ENCODE measurements around the gene ZBP1. TPM values are rescaled to one million over a fixed set of nuclear protein-coding genes. Genes with fewer than 3 reads are reported as not detected.

The ZBP1 gene
- total RNA-seq, 1 experiment from 2014 or later: not detected

DNA sequence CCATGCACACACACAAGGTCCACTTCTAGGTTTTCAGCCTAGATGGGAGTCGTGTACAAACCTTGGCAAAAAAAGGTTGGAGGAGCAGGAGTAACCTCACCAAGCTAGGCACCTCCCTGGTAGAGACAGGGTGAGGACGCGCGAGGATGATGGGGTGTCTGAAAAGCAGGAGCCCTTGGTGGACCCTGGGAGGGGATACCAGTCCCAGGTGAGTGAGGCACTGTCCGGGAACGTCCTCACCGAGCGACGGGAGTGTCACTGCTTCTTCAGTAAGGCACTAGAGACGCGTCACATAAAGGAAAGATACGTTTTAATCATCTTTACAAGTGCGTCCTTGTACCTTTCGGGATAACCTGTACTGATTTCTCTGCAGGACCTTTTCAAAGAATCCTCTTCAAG lies 29.4 kb upstream of the ZBP1 start:
- CTCF ChIA-PET: no interaction called here

DNA sequence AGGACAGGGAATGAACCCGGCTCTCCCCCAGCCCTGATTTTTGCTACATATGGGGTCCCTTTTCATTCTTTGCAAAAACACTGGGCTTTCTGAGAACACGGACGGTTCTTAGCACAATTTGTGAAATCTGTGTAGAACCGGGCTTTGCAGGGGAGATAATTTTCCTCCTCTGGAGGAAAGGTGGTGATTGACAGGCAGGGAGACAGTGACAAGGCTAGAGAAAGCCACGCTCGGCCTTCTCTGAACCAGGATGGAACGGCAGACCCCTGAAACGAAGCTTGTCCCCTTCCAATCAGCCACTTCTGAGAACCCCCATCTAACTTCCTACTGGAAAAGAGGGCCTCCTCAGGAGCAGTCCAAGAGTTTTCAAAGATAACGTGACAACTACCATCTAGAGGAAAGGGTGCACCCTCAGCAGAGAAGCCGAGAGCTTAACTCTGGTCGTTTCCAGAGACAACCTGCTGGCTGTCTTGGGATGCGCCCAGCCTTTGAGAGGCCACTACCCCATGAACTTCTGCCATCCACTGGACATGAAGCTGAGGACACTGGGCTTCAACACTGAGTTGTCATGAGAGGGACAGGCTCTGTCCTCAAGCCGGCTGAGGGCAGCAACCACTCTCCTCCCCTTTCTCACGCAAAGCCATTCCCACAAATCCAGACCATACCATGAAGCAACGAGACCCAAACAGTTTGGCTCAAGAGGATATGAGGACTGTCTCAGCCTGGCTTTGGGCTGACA lies 28.8 kb upstream of the ZBP1 start:
- H3K4me3 ChIP-seq (ENCODE audit: low read length): no peak overlapping the region
- TF ChIP-seq EZH2phosphoT487 (IDR thresholded peaks at IDR 0.05; ENCODE audit: borderline replicate concordance, low read length) (no peak), EZH2 (IDR thresholded peaks at IDR 0.05; ENCODE audit: low read length, unreplicated experiment) (no peak)
- TF ChIP-seq, protein P1, sequence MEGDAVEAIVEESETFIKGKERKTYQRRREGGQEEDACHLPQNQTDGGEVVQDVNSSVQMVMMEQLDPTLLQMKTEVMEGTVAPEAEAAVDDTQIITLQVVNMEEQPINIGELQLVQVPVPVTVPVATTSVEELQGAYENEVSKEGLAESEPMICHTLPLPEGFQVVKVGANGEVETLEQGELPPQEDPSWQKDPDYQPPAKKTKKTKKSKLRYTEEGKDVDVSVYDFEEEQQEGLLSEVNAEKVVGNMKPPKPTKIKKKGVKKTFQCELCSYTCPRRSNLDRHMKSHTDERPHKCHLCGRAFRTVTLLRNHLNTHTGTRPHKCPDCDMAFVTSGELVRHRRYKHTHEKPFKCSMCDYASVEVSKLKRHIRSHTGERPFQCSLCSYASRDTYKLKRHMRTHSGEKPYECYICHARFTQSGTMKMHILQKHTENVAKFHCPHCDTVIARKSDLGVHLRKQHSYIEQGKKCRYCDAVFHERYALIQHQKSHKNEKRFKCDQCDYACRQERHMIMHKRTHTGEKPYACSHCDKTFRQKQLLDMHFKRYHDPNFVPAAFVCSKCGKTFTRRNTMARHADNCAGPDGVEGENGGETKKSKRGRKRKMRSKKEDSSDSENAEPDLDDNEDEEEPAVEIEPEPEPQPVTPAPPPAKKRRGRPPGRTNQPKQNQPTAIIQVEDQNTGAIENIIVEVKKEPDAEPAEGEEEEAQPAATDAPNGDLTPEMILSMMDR (conservative IDR thresholded peaks at IDR 0.05; ENCODE audit: low read depth, low read length): no peak

More for the DNA sequence above, 29.4 kb upstream of the ZBP1 start:
- Histone ChIP-seq H4K20me1 (ENCODE audit: low read length) (no peaks in the 10 kb centered on the region), H3F3A (ENCODE audit: low read length, unreplicated experiment) (no peaks in the 10 kb centered on the region), H3K4me1 (ENCODE audit: insufficient read depth, low read length) (no peaks in the 10 kb centered on the region), H3K4me2 (ENCODE audit: low read length) (no peak overlapping the region), H3K9me2 (replicated peaks; ENCODE audit: low read length) (no peaks in the 10 kb centered on the region), H3K36me3 (ENCODE audit: low read depth, low read length) (peaks cover 28% of the 10 kb centered on the region), H3K9ac (ENCODE audit: low read length) (no peak overlapping the region), H3K4me3 (ENCODE audit: low read length) (no peak overlapping the region), H3K27me3 (ENCODE audit: low read length) (no peaks in the 10 kb centered on the region), H2AFZ (ENCODE audit: low read length) (no peak overlapping the region), H3K79me2 (ENCODE audit: low read length) (no peaks in the 10 kb centered on the region; the same call in 1 of the 2 replicates), H3K27ac (ENCODE audit: low read length) (no peak overlapping the region), H3K9me3 (ENCODE audit: low read length) (no peaks in the 10 kb centered on the region)
- POLR2A ChIA-PET (ENCODE audit: unreplicated experiment): no interaction called here
- DNase-seq (no peak), ATAC-seq (no peak)
- no TSS peak for BruUV-seq (replicated peaks)
- intact Hi-C loops (cut with micrococcal nuclease): no loop called here
- TF ChIP-seq, protein P1 (conservative IDR thresholded peaks at IDR 0.05; ENCODE audit: low read depth, low read length): no peak
- TF ChIP-seq EZH2 (IDR thresholded peaks at IDR 0.05; ENCODE audit: low read length, unreplicated experiment) (no peak), EZH2phosphoT487 (IDR thresholded peaks at IDR 0.05; ENCODE audit: borderline replicate concordance, low read length) (no peak)

More for the DNA sequence above, 28.8 kb upstream of the ZBP1 start:
- Histone ChIP-seq H4K20me1 (ENCODE audit: low read length) (no peaks in the 10 kb centered on the region), H3F3A (ENCODE audit: low read length, unreplicated experiment) (no peaks in the 10 kb centered on the region), H3K9me2 (replicated peaks; ENCODE audit: low read length) (no peaks in the 10 kb centered on the region), H3K9me3 (ENCODE audit: low read length) (no peaks in the 10 kb centered on the region), H2AFZ (ENCODE audit: low read length) (no peak overlapping the region), H3K4me2 (ENCODE audit: low read length) (no peak overlapping the region), H3K27me3 (ENCODE audit: low read length) (no peaks in the 10 kb centered on the region), H3K27ac (ENCODE audit: low read length) (no peak overlapping the region), H3K79me2 (ENCODE audit: low read length) (no peaks in the 10 kb centered on the region; the same call in 1 of the 2 replicates), H3K4me1 (ENCODE audit: insufficient read depth, low read length) (no peaks in the 10 kb centered on the region), H3K9ac (ENCODE audit: low read length) (no peak overlapping the region), H3K36me3 (ENCODE audit: low read depth, low read length) (peaks cover 28% of the 10 kb centered on the region)
- DNase-seq (no peak), ATAC-seq (no peak)
- BruUV-seq (replicated peaks): no TSS peak
- ChIA-PET CTCF (no interaction called here), POLR2A (ENCODE audit: unreplicated experiment) (no interaction called here)
- intact Hi-C loops (cut with micrococcal nuclease): no loop called here
